ENCODE data around the gene COMT. TPM values are rescaled to one million over a fixed set of nuclear protein-coding genes. Genes with fewer than 3 reads are reported as not detected.

Gene COMT
- total RNA-seq, 1 donor = 120 TPM

DNA sequence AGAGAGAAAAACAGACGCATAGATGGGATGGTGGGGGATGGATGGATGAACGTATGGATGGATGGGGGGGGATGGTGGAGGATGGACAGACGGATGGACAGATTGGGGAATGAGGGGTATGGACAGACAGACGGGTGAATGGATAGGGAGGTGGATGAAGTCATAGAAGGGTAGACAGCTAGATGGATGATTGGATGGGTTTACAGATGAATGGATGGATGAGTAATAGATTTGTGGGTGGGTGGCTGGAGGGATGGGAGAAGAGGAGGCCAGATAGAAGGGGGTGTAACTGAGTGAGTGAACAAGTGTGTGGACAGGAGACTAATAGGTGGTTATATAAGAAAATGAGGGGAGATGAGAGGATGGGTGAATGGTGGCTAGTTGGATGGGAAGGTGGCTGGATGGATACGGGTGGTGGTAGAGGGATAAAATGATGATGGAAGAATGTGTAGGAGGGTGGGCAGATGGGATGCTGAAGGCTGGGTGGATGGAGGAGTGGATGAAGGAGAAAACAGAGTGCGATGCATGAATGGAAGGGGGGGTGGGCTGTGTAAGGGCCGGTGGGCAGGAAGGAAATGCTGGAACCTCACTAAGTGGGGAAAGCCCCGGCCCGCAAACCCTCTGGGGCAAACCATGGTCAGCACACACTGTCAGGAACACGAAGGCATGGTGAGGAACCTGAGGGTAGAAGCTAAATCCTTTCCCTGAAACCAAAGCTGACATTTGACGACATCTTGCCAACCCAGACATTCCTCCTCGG lies 53.5 kb downstream of the COMT start:
- no peak for DNase-seq (ENCODE audit: low read depth)
- TF ChIP-seq, protein P1, sequence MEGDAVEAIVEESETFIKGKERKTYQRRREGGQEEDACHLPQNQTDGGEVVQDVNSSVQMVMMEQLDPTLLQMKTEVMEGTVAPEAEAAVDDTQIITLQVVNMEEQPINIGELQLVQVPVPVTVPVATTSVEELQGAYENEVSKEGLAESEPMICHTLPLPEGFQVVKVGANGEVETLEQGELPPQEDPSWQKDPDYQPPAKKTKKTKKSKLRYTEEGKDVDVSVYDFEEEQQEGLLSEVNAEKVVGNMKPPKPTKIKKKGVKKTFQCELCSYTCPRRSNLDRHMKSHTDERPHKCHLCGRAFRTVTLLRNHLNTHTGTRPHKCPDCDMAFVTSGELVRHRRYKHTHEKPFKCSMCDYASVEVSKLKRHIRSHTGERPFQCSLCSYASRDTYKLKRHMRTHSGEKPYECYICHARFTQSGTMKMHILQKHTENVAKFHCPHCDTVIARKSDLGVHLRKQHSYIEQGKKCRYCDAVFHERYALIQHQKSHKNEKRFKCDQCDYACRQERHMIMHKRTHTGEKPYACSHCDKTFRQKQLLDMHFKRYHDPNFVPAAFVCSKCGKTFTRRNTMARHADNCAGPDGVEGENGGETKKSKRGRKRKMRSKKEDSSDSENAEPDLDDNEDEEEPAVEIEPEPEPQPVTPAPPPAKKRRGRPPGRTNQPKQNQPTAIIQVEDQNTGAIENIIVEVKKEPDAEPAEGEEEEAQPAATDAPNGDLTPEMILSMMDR (IDR thresholded peaks at IDR 0.05; ENCODE audit: insufficient read depth, low read length) = no peak
- H3K4me3 ChIP-seq (ENCODE audit: low read depth, low read length) = no peak overlapping the region

DNA sequence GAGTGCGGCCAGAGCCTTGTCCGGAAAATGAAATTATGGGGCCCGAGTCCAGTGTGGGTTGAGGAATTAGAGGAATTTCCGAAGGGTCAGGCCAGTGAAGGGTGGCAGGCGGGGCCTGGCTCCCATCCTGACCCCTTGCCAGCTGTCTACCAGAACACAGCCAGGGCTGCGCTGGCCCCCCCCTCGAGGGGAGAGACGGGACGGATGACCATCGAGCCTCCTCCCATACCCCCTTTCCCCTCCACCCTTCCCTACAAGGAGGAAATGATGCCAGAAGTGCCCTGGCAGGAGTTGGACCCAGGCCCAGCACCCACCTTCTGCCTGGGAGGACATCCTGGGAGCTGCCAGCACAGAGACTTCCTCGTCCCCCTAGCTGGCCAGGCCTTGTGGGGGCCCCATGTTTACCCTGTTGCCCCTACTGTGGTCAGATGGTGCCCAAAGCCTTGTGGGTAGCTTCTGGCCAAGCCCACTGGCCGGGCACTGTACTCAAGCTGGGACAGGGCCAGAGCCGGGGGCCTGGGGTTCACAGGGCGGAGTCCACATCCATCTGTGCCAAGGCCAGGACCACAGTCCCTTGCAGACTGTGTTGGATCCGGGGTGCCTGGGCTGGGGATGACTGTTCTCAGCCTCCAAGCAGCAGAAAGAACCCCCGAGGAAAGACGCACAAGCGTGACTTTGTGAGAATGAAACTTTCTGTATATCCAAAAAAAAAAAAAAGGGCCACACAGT lies 54.2 kb downstream of the COMT start:
- TF ChIP-seq, protein P1 (IDR thresholded peaks at IDR 0.05; ENCODE audit: insufficient read depth, low read length) = no peak
- no peak overlapping the region for H3K4me3 ChIP-seq (ENCODE audit: low read depth, low read length)
- peak; percentile 73 for DNase-seq (ENCODE audit: low read depth)

DNA sequence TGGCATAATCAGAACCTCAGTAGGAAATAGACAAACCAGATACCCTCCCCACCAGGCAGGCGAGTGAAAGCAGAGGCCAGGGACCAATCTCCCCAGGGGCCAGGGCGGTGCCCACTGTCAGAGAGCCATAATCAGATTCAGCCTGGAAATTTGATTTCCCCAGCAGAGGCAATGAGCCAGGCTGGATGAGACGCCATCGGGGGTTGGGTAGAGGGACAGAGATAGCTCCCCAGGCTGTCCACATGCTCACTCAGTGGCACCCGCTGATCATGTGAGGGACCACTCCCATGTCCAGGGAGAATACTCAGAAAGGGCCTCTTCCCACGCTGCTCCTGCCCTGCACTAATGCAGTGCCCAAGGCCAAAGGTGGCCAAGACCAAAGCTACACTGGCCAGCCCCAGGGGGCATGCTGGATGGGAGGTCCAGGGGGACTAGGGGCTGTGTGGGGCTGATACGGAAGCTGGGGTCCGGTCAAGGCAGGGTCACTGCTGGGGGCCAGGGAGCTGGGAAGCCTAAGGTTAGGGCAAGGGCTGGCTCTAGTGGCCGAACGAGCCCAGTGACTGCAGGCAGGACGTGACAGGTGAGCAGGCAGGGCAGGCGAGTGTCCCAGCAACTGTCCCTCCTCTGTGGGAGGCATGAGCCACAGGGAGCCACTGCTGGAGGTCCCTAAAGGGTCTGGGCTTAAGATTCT lies 55.3 kb downstream of the COMT start:
- TF ChIP-seq, protein P1 (IDR thresholded peaks at IDR 0.05; ENCODE audit: insufficient read depth, low read length) = no peak
- H3K4me3 ChIP-seq (ENCODE audit: low read depth, low read length) = no peak overlapping the region
- DNase-seq (ENCODE audit: low read depth) = peak; percentile 12

DNA sequence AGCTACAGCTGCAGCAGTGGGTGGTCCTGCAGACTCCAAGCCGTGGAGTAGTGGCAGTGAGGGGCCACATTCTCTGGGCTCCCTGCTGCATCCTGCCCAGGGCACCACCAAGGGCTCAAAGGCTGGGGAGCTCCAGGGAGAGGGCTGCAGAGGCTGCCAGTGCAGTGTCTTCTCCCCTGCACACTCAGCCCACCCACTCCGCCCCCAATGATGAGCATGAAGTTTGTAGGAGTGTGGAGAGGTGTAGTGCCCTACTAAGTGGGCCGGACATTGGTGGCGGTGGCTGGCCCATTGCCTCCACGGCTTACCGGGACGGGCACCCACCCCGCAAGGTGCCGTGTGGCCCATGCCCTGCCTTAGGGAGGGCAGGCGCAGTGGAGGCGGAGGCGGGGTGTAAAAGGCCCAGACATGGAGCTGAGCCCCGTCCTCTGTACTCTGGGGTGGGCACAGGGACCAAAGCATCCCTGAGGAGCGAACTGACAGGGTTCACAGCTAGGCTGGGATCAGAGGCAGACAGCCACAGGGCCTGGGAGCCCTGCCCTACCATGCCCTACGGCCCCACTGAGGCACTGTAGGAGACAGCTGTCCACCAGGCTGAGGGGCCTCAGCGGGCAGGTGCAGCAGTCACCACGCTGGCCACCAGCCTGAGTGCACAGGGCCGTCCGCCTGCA lies 56.1 kb downstream of the COMT start:
- DNase-seq (ENCODE audit: low read depth) = no peak
- TF ChIP-seq, protein P1 (IDR thresholded peaks at IDR 0.05; ENCODE audit: insufficient read depth, low read length) = no peak

DNA sequence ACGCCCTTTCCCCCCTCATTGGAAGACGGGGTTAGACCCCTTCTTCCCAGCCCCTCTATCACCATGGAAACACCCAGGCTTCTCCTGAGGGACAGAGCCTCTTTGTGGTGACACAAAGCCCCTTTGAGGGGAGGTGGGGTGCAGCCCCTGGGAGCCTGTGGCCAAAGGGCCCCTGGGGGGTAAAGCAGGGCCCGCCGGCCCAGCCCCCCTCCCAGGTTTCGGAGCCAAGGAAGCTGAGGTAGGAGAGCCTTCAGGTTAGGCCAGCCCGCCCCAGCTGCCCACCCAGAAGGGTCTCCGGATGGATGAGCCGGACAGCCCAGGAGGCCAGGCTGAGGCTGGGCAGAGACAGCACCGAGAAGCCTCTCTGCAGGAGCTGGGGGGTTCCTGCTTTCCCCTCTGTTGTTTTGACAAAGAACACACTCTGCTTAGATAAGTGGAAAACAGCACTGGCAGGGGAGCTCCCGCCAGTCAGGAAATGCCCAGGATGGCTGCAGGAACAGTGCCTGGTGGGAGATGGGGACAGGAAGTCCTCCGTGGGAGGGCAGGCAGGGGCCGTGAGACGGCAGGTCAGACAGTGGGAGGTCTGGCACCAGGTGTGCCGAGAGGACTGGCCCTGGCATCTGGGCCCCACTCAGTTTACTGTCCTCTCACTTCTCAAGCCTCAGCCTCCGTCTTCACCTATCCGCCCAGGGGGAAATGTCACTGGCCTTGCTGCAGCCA lies 56.8 kb downstream of the COMT start:
- TF ChIP-seq, protein P1 (IDR thresholded peaks at IDR 0.05; ENCODE audit: insufficient read depth, low read length) = no peak
- no peak overlapping the region for H3K4me3 ChIP-seq (ENCODE audit: low read depth, low read length)
- no peak for DNase-seq (ENCODE audit: low read depth)

More for the DNA sequence above, 56.1 kb downstream of the COMT start:
- no peak overlapping the region for H3K4me3 ChIP-seq (ENCODE audit: low read depth, low read length)
